ENCODE data around the gene ARID2.

The ARID2 gene

DNA sequence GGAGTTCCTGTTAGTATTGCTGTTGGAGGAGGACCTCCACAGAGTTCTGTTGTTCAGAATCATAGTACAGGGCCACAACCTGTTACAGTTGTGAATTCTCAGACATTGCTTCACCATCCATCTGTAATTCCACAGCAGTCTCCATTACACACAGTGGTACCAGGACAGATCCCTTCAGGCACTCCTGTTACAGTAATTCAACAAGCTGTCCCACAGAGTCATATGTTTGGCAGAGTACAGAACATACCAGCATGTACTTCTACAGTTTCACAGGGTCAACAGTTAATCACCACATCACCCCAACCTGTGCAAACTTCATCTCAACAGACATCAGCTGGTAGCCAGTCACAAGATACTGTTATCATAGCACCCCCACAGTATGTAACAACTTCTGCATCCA, 120.8 kb downstream of the ARID2 start:
- FAIRE-seq: no peak
- no peak for DNase-seq (ENCODE audit: low spot score)

GRCh38 chr12:45852508-45852907, 123.0 kb downstream of the ARID2 start:
- FAIRE-seq (no peak), DNase-seq (ENCODE audit: low spot score) (no peak)

DNA sequence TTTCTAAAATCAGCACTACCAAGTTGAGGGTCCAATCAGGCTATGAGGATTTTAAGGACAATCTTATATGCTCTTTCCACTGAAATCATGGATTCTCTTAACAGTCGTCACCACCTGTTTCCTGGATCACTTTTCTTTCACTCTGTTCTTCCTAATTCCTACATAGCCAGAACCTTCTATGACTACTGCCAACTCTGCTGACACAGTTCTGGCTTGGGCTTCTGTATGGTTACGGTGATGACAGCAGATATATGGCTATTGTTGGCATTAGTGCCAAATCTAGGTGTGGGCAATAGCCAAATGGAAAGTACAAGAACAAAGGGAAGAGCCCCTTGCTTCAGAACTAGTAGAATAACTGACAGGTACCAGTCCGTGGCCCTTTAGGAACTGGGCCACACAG, 124.0 kb downstream of the ARID2 start:
- no peak for FAIRE-seq
- DNase-seq (ENCODE audit: low spot score): no peak

DNA sequence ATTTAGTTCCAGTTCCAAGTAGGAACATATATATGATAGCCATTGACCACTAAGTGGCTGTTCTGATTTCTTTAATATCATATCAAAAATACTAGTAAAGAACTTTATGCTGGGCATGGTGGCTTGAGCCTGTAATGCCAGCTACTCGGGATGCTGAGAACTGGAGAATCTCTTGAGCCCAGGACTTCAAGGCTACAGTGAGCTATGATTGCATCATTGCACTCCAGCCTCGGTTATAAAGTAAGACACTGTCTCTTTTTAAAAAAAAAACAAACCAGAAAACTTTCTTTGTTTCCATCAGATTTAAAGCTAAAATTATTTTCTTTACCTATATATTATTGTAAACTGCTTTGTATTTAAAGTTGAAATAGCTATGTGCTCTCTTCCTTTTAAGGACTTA, 133.8 kb downstream of the ARID2 start:
- DNase-seq (ENCODE audit: low spot score) (no peak), FAIRE-seq (no peak)

GRCh38 chr12:45866299-45866698, 136.8 kb downstream of the ARID2 start:
- FAIRE-seq: no peak

GRCh38 chr12:45872446-45872845, 142.9 kb downstream of the ARID2 start:
- FAIRE-seq: no peak
- no peak for DNase-seq (ENCODE audit: low spot score)

More at GRCh38 chr12:45866299-45866698, 136.8 kb downstream of the ARID2 start:
- no peak for DNase-seq (ENCODE audit: low spot score)

- no peak for DNase-seq (ENCODE audit: low spot score)
Measured at GRCh38 chr12:45877069-45877468, 147.6 kb downstream of the ARID2 start.

GRCh38 chr12:45878630-45879255, 149.2 kb downstream of the ARID2 start:
- DNase-seq (ENCODE audit: low spot score) (no peak), FAIRE-seq (no peak)

More at GRCh38 chr12:45877069-45877468, 147.6 kb downstream of the ARID2 start:
- no peak for FAIRE-seq

- FAIRE-seq (no peak), DNase-seq (ENCODE audit: low spot score) (no peak)
Measured at GRCh38 chr12:45879363-45879895, 149.9 kb downstream of the ARID2 start.

GRCh38 chr12:45880533-45880932, 151.0 kb downstream of the ARID2 start:
- DNase-seq (ENCODE audit: low spot score): no peak
- no peak for FAIRE-seq

DNA sequence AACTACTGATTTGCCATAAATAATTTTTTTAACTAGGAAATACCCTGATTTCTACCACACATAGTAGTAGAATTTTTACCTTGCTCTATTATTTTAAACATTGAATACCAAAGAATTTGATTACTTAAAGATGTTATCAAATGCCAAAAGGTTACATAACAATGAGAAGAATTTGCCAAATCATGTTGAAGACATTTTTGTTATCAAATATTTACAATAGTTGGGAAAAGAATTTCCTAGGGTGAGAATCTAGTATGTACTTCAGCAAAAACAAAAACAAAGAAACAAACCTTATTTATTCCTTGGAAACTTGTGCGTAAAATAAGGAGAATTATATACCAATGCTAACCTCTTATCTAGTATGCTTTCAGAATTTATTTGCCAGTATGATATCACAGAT, 153.7 kb downstream of the ARID2 start:
- FAIRE-seq: no peak

DNA sequence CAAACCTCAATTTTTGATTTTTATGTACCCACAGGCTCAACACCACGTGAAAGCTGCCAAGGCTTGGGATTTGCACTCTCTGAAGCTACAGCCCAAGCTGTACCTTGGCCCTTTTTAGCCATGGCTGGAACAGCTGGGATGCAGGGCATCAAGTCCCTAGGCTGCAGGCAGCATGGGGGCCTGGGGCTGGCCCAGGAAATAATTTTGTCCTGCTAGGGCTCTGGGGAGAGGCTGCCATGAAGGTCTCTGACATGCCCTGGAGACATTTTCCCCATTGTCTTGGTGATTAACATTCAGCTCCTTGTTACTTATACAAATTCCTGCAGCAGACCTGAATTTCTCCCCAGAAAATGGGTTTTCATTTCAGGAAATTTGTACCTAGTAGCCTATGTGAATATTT, 157.2 kb downstream of the ARID2 start:
- FAIRE-seq: no peak

More for the DNA sequence above, 153.7 kb downstream of the ARID2 start:
- no peak for DNase-seq (ENCODE audit: low spot score)

DNA sequence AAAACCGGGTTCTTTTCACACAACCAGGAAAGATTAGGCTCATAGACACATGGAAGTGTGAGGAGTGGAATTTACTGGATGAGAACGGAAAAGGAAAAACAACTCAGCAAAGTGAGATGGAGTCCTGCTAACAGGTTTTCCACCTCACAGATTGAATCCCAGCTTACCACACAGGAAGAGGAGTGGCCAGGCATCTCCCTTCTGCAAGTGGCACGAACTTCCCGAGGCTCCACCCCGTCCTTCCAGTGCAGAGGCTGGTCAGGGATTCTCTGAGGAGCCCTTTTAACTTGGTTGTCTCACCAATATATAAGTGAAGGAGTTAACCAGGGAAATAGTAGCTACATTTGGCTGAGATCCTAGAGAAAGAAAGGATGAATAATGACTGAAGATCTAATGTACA, 158.0 kb downstream of the ARID2 start:
- FAIRE-seq (no peak), DNase-seq (ENCODE audit: low spot score) (no peak)

More for the DNA sequence above, 157.2 kb downstream of the ARID2 start:
- DNase-seq (ENCODE audit: low spot score): no peak

DNA sequence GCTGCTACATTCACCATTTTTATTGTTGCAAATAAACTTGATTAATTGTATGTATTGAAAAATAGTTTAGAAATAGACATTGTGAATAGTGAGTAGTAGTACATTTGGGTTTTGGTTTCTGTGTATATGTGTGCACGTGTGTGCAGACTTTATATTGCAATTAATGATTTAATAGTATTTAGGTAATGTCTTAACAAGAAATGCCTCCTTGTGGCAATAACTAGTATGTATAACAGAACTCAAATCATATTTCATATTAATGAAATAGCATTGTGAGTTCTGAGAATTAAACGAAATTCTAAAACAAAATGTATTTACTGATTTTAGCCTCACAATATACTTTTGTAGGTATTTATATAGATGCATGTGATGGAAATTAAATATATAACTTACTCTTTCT, 160.8 kb downstream of the ARID2 start:
- FAIRE-seq: no peak
- no peak for DNase-seq (ENCODE audit: low spot score)

GRCh38 chr12:45893240-45893639, 163.7 kb downstream of the ARID2 start:
- DNase-seq (ENCODE audit: low spot score): no peak
- no peak for FAIRE-seq

DNA sequence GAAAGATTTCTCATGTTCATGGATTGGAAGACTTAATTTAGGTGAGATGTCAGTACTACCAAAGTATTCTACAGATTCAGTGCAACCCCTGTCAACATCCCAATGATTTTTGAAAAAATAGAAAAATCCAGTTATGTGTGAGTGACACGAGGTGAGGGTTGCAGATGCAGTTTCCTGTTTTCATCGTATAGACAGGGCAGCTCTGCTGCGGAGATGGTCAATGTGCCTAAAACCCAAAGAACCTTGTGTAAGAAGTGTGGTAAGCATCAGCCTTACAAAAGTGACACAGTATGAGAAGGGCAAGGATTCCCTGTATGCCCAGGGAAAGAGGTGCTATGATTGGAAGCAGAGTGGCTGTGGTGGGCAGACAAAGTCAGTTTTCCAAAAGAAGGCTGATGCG, 166.5 kb downstream of the ARID2 start:
- DNase-seq (ENCODE audit: low spot score) (no peak), FAIRE-seq (no peak)

- no peak for FAIRE-seq
- no peak for DNase-seq (ENCODE audit: low spot score)
Measured at GRCh38 chr12:45898094-45898493, 168.6 kb downstream of the ARID2 start.

DNA sequence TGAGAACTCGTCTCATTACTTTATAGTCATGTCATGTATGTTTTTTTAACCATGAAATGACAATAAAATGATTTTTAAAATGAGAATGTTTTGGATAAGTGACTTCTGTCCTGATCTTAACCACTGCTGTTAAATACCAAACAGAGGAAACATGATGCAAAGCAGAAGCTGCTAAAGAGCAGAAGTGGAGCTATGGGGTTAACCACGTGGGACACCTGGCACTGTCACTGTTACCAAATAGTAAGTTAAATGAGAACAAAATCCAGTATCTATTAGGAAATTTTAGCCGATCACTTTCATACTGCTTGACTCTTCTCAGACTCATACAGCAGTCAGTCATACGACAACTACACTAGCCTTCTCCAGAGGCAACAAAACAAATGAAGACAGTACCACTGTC, 178.4 kb downstream of the ARID2 start:
- DNase-seq (ENCODE audit: low spot score) (no peak), FAIRE-seq (no peak)

GRCh38 chr12:45909041-45909713, 179.7 kb downstream of the ARID2 start:
- FAIRE-seq: no peak
- no peak for DNase-seq (ENCODE audit: low spot score)

DNA sequence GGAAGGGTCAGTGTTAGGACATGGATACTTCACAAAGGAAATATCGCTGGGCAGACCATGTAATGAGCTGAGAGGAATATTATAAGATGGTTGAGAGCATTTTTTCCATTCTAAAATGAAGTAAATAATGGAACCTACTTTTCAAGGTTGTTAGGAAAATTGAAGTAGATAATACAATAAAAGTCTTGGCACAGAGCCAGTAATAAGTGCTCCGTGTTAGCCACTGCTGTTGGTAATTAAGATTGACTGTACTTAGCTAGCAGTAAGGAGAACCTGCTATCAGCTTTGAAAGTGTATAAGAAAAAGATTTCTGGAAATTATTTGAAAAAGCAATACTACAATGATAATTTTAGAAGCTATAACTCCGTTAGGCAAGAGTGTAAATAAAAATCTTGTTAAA, 183.3 kb downstream of the ARID2 start:
- FAIRE-seq: no peak
- DNase-seq (ENCODE audit: low spot score): no peak

DNA sequence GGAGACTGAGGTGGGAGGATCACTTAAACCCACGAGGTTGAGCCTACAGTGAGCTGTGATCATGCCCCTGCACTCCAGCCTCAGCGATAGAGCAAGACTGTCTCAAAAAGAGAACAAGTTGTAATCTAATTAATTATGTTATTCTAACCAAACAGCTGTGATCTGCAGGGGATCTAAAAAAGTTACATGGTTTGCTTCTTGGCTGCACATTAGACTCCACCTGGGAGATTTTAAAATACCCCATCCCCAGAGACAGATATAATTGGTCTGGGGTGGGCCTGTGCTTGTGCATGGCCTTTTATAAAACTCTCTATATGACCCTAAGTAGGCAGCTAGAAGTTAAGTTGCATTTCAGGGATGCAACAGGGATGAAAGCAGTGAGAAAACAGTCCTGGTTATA, 184.1 kb downstream of the ARID2 start:
- FAIRE-seq (no peak), DNase-seq (ENCODE audit: low spot score) (no peak)

- DNase-seq (ENCODE audit: low spot score) (peak; percentile 56), FAIRE-seq (no peak)
Measured at GRCh38 chr12:45914090-45914489, 184.6 kb downstream of the ARID2 start.

GRCh38 chr12:45915405-45915804, 185.9 kb downstream of the ARID2 start:
- DNase-seq (ENCODE audit: low spot score) (no peak), FAIRE-seq (no peak)
